HUDEP-2 (cell line): ENCODE results near the gene ZACN.
A peak's percentile ranks its signal among the peaks of the same experiment; 100 is the strongest.

Source experiments
- DNase-seq, 76 experiments: peaks; one replicate each; lab custom pipeline; 2025; ENCODE audit not compliant: unreplicated experiment in 76 of 76; lab: John Stamatoyannopoulos, UW

ZACN gene

GRCh38 chr17:76095943-76096342 is 17.0 kb downstream of the ZACN start:
- no peak for DNase-seq

GRCh38 chr17:76097716-76098295 is 18.8 kb downstream of the ZACN start:
- no peak for DNase-seq

GRCh38 chr17:76102944-76103273 is 23.9 kb downstream of the ZACN start:
- no peak for DNase-seq

- peak in 73 of 76 experiments; percentile 18 to 94 (median 81) for DNase-seq
Observed at GRCh38 chr17:76103274-76104139, 24.5 kb downstream of the ZACN start, which contains the start of gene EXOC7. Gene EXOC7, minus strand, starts transcription at chr17:76103787. Its CDS starts 95 bp downstream, at chr17:76103692.

- no peak for DNase-seq
Observed at GRCh38 chr17:76104140-76104895, 25.3 kb downstream of the ZACN start.

GRCh38 chr17:76104896-76105231 is 25.9 kb downstream of the ZACN start:
- no peak for DNase-seq

- no peak for DNase-seq
Observed at GRCh38 chr17:76106703-76107102, 27.7 kb downstream of the ZACN start.

GRCh38 chr17:76107509-76107908 is 28.5 kb downstream of the ZACN start:
- DNase-seq = peak in 10 of 76 experiments; percentile 3 to 32 (median 12)

- DNase-seq = no peak
Observed at GRCh38 chr17:76111956-76112355, 33.0 kb downstream of the ZACN start.

- DNase-seq = no peak
Observed at GRCh38 chr17:76115138-76115754, 36.3 kb downstream of the ZACN start.

GRCh38 chr17:76119409-76120371 is 40.7 kb downstream of the ZACN start:
- DNase-seq = no peak

GRCh38 chr17:76120658-76121008 is 41.7 kb downstream of the ZACN start:
- DNase-seq = no peak

GRCh38 chr17:76121932-76122430 is 43.0 kb downstream of the ZACN start:
- peak in 3 of 76 experiments; percentile 5 to 23 (median 7) for DNase-seq

- no peak for DNase-seq
Observed at GRCh38 chr17:76122431-76123190, 43.6 kb downstream of the ZACN start.

GRCh38 chr17:76123191-76123499 is 44.2 kb downstream of the ZACN start:
- DNase-seq = no peak

- DNase-seq = no peak
Observed at GRCh38 chr17:76123749-76124581, 45.0 kb downstream of the ZACN start.

GRCh38 chr17:76124582-76125390 is 45.8 kb downstream of the ZACN start:
- peak in 9 of 76 experiments; percentile 2 to 28 (median 11) for DNase-seq

GRCh38 chr17:76125391-76125675 is 46.4 kb downstream of the ZACN start:
- DNase-seq = no peak
